Measurements from ENCODE around the gene FYB1.

DNA sequence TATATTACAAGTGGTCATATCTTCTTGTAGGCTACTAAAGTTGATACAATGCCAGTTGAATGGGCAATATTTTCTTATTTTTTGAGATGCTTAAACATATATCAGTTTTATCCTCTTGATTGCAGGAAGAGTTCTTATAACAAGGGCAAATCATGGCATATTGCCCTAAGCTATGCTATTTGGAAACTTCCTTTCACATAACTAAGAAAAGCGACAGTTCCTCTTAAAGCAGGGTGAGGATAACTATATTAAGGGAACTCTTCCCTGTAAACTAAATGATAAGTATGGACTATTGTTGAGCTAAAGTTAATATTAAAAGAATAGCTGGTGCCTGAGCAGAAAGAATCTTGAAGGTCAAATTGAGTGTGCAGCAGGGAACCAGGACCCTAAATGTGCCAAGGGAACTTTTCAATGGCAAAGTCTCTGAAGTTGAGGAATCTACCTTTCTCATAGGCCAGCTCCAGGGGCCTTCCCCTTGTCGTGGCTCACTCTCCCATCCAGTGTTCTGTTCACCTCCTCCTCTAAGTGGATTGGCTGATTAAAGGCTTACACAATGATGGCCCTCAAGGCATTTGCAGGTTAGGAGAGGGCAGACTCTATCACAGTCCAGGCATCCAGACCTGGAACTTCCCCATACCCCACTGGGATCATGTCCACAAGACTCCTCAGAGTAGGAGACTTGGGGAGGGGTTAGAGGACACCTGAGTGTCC is 26.8 kb downstream of the FYB1 start:
- TF ChIP-seq, protein P1, sequence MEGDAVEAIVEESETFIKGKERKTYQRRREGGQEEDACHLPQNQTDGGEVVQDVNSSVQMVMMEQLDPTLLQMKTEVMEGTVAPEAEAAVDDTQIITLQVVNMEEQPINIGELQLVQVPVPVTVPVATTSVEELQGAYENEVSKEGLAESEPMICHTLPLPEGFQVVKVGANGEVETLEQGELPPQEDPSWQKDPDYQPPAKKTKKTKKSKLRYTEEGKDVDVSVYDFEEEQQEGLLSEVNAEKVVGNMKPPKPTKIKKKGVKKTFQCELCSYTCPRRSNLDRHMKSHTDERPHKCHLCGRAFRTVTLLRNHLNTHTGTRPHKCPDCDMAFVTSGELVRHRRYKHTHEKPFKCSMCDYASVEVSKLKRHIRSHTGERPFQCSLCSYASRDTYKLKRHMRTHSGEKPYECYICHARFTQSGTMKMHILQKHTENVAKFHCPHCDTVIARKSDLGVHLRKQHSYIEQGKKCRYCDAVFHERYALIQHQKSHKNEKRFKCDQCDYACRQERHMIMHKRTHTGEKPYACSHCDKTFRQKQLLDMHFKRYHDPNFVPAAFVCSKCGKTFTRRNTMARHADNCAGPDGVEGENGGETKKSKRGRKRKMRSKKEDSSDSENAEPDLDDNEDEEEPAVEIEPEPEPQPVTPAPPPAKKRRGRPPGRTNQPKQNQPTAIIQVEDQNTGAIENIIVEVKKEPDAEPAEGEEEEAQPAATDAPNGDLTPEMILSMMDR (IDR thresholded peaks at IDR 0.05) = no peak
- TF ChIP-seq POLR2A (IDR thresholded peaks at IDR 0.05) = no peak
